ENCODE data around the gene DPP7. TPM values are rescaled to one million over a fixed set of nuclear protein-coding genes. Genes with fewer than 3 reads are reported as not detected.
"Not testable (repeated sequence)": the region's sequence is repeated elsewhere in the genome, so short reads cannot be mapped to it uniquely, and the experiment has no call there.

Gene DPP7
- total and polyA plus RNA-seq, 10 of the 15 experiments (the other 5 are each of a cell fraction or from before 2014, with no cell fraction given) = 0.68 to 245 (median 106) TPM

GRCh38 chr9:137121927-137122795 lies 7.6 kb upstream of the DPP7 start (continued):
- peak; percentile 9 for TF ChIP-seq USF1 (IDR thresholded peaks at IDR 0.05; ENCODE audit: borderline replicate concordance, extremely low read length, insufficient read depth, low read depth, low read length)

- H3K9ac ChIP-seq (ENCODE audit: control insufficient read depth, insufficient read depth, low read length); H4K20me1 ChIP-seq (ENCODE audit: control insufficient read depth, insufficient read depth); H3K9me3 ChIP-seq (replicated peaks; ENCODE audit: control insufficient read depth, insufficient read depth, low read length); H3K4me3 ChIP-seq; FAIRE-seq; H2AFZ ChIP-seq (ENCODE audit: control insufficient read depth, low read depth, low read length); in situ Hi-C loops (cut with MboI); H3K27ac ChIP-seq (ENCODE audit: control insufficient read depth, insufficient read depth); ATAC-seq; H3K36me3 ChIP-seq (ENCODE audit: control insufficient read depth in 2 of 2, insufficient read depth in 2 of 2, low read length in 1 of 2); DNase-seq (ENCODE audit: low read depth, low spot score); BruUV-seq (replicated peaks); H3K4me2 ChIP-seq (ENCODE audit: control insufficient read depth, insufficient read depth); H3K79me2 ChIP-seq (ENCODE audit: control insufficient read depth, insufficient read depth, low read length); H3K27me3 ChIP-seq (replicated peaks in 1 of 2; ENCODE audit: control insufficient read depth in 2 of 2, insufficient read depth in 2 of 2, low read length in 1 of 2): not testable (repeated sequence)
- intact Hi-C loops (cut with micrococcal nuclease; ENCODE audit: unreplicated experiment) = loop anchor here (1.0 to 5.0 kb wide), 3 partner anchors 34 to 109 kb away; partner anchors contain the start of gene RNF224
- 68% methylated on average over 10 of the region's 12 CpGs for WGBS (ENCODE audit: insufficient coverage, insufficient replicate concordance, low lambda C conversion rate, missing lambda C conversion rate)
- RAD21 ChIA-PET (ENCODE audit: unreplicated experiment) = interaction anchor here (0.6 to 1.6 kb wide), 10 partner anchors 8 to 123 kb away, joined by 3 to 6 read pairs (median 4); partner anchors contain the start of genes TPRN and TUBB4B
- SMC1A ChIA-PET (ENCODE audit: uncharacterized antibody, unreplicated experiment) = interaction anchor here (1.0 to 1.7 kb wide), 5 partner anchors 10 to 117 kb away, joined by 3 to 11 read pairs (median 4); partner anchors contain the start of genes CYSRT1 and RNF224
- peaks cover 24% of the 10 kb centered on the region for H3K4me1 ChIP-seq (ENCODE audit: control insufficient read depth, insufficient read depth, low read length)
- CTCF ChIA-PET = interaction anchor here (0.8 to 2.6 kb wide), 15 partner anchors 10 to 350 kb away, joined by 3 to 22 read pairs (median 3); partner anchors contain the start of genes ANAPC2, RNF224 and SSNA1
- POLR2A ChIA-PET = interaction anchor here (0.6 to 2.0 kb wide), 7 partner anchors 32 to 357 kb away, joined by 3 to 7 read pairs (median 4); partner anchors contain the start of genes ANAPC2, RNF208 and SSNA1
These were observed 3.6 kb upstream of the DPP7 start for GRCh38 chr9:137118092-137118603.
